ENCODE results near the gene OTULIN. TPM values are rescaled to one million over a fixed set of nuclear protein-coding genes. Genes with fewer than 3 reads are reported as not detected.

Gene OTULIN
- polyA plus RNA-seq, 1 of the 3 experiments (the other 2 are of a cell fraction) = 6.6 TPM

GRCh38 chr5:14628346-14628745, 36.2 kb upstream of the OTULIN start:
- Histone ChIP-seq H3K27ac (ENCODE audit: low read depth in 2 of 2, low read length in 1 of 2) (no peak overlapping the region), H4K20me1 (ENCODE audit: insufficient read depth) (no peaks in the 10 kb centered on the region), H3F3A (replicated peaks; ENCODE audit: insufficient read depth) (no peaks in the 10 kb centered on the region), H3K4me1 (ENCODE audit: control insufficient read depth in 1 of 2, insufficient read depth in 2 of 2, low read depth in 1 of 2, low read length in 1 of 2) (no peaks in the 10 kb centered on the region), H3K36me3 (replicated peaks in 1 of 2; ENCODE audit: control insufficient read depth in 1 of 2, insufficient read depth in 2 of 2, low read length in 1 of 2) (no peaks in the 10 kb centered on the region), H3K9me3 (no peaks in the 10 kb centered on the region), H3K9me2 (no peaks in the 10 kb centered on the region), H3K9ac (no peak overlapping the region), H3K4me3 (ENCODE audit: low read depth in 2 of 2, low read length in 1 of 2) (no peak overlapping the region), H3K4me2 (no peak overlapping the region), H3K79me2 (ENCODE audit: insufficient read depth) (no peaks in the 10 kb centered on the region), H2AFZ (ENCODE audit: low read depth) (no peak overlapping the region), H3K27me3 (ENCODE audit: insufficient read depth) (no peaks in the 10 kb centered on the region)
- 44% methylated on average over 3 of the region's 3 CpGs for WGBS (ENCODE audit: low lambda C conversion rate)
- TF ChIP-seq SMC3 (IDR thresholded peaks at IDR 0.05; ENCODE audit: low read depth, low read length) (no peak), REST (IDR thresholded peaks at IDR 0.05; ENCODE audit: low read depth, low read length) (peak; percentile 98)
- DNase-seq = no peak
- ChIA-PET POLR2A (no interaction called here), CTCF (interaction anchor here (0.6 kb wide), 1 partner anchor 99 kb away, joined by 3 read pairs; no protein-coding TSS in a partner anchor)

GRCh38 chr5:14630671-14631070, 33.8 kb upstream of the OTULIN start:
- no peak for DNase-seq
- H3K9me2 ChIP-seq = no peaks in the 10 kb centered on the region
- no peaks in the 10 kb centered on the region for H3K27me3 ChIP-seq (ENCODE audit: insufficient read depth)
- ChIA-PET POLR2A (no interaction called here), CTCF (interaction anchor here (1.8 kb wide), 1 partner anchor 18 kb away, joined by 4 read pairs; no protein-coding TSS in a partner anchor)
- no peaks in the 10 kb centered on the region for H4K20me1 ChIP-seq (ENCODE audit: insufficient read depth)
- 48% methylated on average over 2 of the region's 2 CpGs for WGBS (ENCODE audit: low lambda C conversion rate)
- H3F3A ChIP-seq (replicated peaks; ENCODE audit: insufficient read depth) = no peaks in the 10 kb centered on the region
- no peak overlapping the region for H2AFZ ChIP-seq (ENCODE audit: low read depth)
- H3K9ac ChIP-seq = no peak overlapping the region
- no peak overlapping the region for H3K4me3 ChIP-seq (ENCODE audit: low read depth in 2 of 2, low read length in 1 of 2)
- H3K79me2 ChIP-seq (ENCODE audit: insufficient read depth) = no peaks in the 10 kb centered on the region
- no peak overlapping the region for H3K4me2 ChIP-seq
- no peak for TF ChIP-seq RXRA (IDR thresholded peaks at IDR 0.05; ENCODE audit: borderline replicate concordance, low read depth)
- H3K9me3 ChIP-seq = no peaks in the 10 kb centered on the region
- H3K27ac ChIP-seq (ENCODE audit: low read depth in 2 of 2, low read length in 1 of 2) = no peak overlapping the region
- no peaks in the 10 kb centered on the region for H3K4me1 ChIP-seq (ENCODE audit: control insufficient read depth in 1 of 2, insufficient read depth in 2 of 2, low read depth in 1 of 2, low read length in 1 of 2)
- no peaks in the 10 kb centered on the region for H3K36me3 ChIP-seq (replicated peaks in 1 of 2; ENCODE audit: control insufficient read depth in 1 of 2, insufficient read depth in 2 of 2, low read length in 1 of 2)

GRCh38 chr5:14635656-14636055, 28.9 kb upstream of the OTULIN start:
- POLR2A ChIA-PET = no interaction called here
- no peak for DNase-seq
- no peaks in the 10 kb centered on the region for H3K79me2 ChIP-seq (ENCODE audit: insufficient read depth)
- H3K9me2 ChIP-seq = no peaks in the 10 kb centered on the region
- no peak overlapping the region for H3K4me3 ChIP-seq (ENCODE audit: low read depth in 2 of 2, low read length in 1 of 2)
- no peak overlapping the region for H3K4me2 ChIP-seq
- H3K36me3 ChIP-seq (replicated peaks in 1 of 2; ENCODE audit: control insufficient read depth in 1 of 2, insufficient read depth in 2 of 2, low read length in 1 of 2) = no peaks in the 10 kb centered on the region
- H4K20me1 ChIP-seq (ENCODE audit: insufficient read depth) = no peaks in the 10 kb centered on the region
- CTCF ChIA-PET = interaction anchor here (1.0 to 5.8 kb wide), 2 partner anchors 12 to 271 kb away, joined by 3 to 37 read pairs; no protein-coding TSS in a partner anchor
- H3K9ac ChIP-seq = no peak overlapping the region
- H3K4me1 ChIP-seq (ENCODE audit: control insufficient read depth in 1 of 2, insufficient read depth in 2 of 2, low read depth in 1 of 2, low read length in 1 of 2) = no peaks in the 10 kb centered on the region
- H3F3A ChIP-seq (replicated peaks; ENCODE audit: insufficient read depth) = no peaks in the 10 kb centered on the region
- H3K9me3 ChIP-seq = no peaks in the 10 kb centered on the region
- no peaks in the 10 kb centered on the region for H3K27me3 ChIP-seq (ENCODE audit: insufficient read depth)
- H3K27ac ChIP-seq (ENCODE audit: low read depth in 2 of 2, low read length in 1 of 2) = no peak overlapping the region
- H2AFZ ChIP-seq (ENCODE audit: low read depth) = no peak overlapping the region
- WGBS (ENCODE audit: low lambda C conversion rate) = 44% methylated on average over 2 of the region's 2 CpGs
- TF ChIP-seq RXRA (IDR thresholded peaks at IDR 0.05; ENCODE audit: borderline replicate concordance, low read depth) = no peak
- TF ChIP-seq EP300 (IDR thresholded peaks at IDR 0.05; ENCODE audit: borderline replicate concordance in 1 of 2, low read depth in 1 of 2, low read length in 1 of 2) = no peak
- TF ChIP-seq TAF1 (IDR thresholded peaks at IDR 0.05; ENCODE audit: borderline replicate concordance, low read depth, low read length) = no peak
- TF ChIP-seq FOSL2 (IDR thresholded peaks at IDR 0.05; ENCODE audit: borderline replicate concordance, low read depth) = no peak
- TF ChIP-seq USF1 (IDR thresholded peaks at IDR 0.05; ENCODE audit: borderline replicate concordance, low read depth) = no peak

Data from SK-N-SH (cell line).